ENCODE data around the gene SGCD. TPM values are rescaled to one million over a fixed set of nuclear protein-coding genes. Genes with fewer than 3 reads are reported as not detected.

SGCD gene
- total RNA-seq, 1 donor from 2014 or later, result 6.0 TPM

DNA sequence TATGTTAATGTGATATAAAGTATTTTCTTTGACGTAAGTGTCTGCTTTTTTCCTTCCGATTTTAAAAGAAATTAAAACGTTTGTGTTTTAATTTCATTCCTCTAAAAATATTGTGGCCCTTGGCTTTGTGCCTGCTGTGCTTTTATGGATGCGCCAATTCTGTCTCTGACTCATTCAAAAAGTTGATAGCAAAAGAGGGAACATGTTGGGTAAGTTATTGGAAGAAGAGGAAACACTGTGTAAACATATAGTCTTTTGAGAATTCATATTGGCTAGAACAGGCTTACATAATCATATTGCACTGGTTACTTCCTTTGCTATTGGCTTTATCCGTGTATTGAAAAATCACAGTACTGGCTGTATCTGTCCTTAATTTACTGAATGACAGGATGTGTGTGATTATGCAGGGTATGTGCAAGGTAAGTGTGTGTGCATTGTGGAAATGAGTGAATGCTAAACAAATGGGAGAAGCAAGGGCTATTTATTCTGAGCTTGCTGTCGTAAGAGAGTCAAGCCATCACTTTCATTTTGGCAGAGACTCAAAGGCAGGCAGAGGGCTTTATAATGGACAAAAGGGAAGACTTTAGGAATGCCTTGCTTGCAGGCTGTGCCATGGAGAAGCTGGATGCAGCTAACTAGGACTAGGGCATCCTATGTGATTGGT, 67.8 kb downstream of the SGCD start:
- intact Hi-C loops (cut with DNase I), result no loop called here
- Histone ChIP-seq H3K4me3 (no peak overlapping the region), H3K4me1 (peaks cover 4% of the 10 kb centered on the region), H3K36me3 (no peaks in the 10 kb centered on the region), H3K27ac (no peak overlapping the region), H3K9me3 (no peaks in the 10 kb centered on the region), H3K27me3 (ENCODE audit: low read depth) (no peaks in the 10 kb centered on the region)
- ATAC-seq (no peak), DNase-seq (no peak)
- TF ChIP-seq, protein P1, sequence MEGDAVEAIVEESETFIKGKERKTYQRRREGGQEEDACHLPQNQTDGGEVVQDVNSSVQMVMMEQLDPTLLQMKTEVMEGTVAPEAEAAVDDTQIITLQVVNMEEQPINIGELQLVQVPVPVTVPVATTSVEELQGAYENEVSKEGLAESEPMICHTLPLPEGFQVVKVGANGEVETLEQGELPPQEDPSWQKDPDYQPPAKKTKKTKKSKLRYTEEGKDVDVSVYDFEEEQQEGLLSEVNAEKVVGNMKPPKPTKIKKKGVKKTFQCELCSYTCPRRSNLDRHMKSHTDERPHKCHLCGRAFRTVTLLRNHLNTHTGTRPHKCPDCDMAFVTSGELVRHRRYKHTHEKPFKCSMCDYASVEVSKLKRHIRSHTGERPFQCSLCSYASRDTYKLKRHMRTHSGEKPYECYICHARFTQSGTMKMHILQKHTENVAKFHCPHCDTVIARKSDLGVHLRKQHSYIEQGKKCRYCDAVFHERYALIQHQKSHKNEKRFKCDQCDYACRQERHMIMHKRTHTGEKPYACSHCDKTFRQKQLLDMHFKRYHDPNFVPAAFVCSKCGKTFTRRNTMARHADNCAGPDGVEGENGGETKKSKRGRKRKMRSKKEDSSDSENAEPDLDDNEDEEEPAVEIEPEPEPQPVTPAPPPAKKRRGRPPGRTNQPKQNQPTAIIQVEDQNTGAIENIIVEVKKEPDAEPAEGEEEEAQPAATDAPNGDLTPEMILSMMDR (IDR thresholded peaks at IDR 0.05), result no peak

DNA sequence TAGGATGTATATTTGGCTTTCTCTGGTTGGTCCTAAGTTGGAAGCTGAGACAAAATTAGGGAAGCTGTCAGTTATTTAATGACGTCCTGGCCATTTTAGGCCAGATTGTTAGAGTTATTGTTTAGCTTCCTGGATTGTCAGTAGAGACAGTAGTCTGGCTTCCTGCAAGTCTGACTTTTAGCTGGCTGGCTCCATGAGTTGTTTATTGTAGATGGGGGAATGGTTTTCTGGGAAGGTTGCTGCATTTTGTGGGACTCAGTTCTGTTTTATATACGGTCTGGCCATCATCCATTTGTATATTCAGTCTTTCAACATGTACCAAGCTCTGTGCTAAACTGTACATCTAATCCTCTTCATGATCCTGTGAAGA, 68.3 kb downstream of the SGCD start:
- Histone ChIP-seq H3K27ac (no peak overlapping the region), H3K4me3 (no peak overlapping the region), H3K9me3 (no peaks in the 10 kb centered on the region), H3K27me3 (ENCODE audit: low read depth) (no peaks in the 10 kb centered on the region), H3K36me3 (no peaks in the 10 kb centered on the region), H3K4me1 (peaks cover 9% of the 10 kb centered on the region)
- ATAC-seq (no peak), DNase-seq (no peak)
- intact Hi-C loops (cut with DNase I), result no loop called here
- TF ChIP-seq, protein P1 (IDR thresholded peaks at IDR 0.05), result no peak

DNA sequence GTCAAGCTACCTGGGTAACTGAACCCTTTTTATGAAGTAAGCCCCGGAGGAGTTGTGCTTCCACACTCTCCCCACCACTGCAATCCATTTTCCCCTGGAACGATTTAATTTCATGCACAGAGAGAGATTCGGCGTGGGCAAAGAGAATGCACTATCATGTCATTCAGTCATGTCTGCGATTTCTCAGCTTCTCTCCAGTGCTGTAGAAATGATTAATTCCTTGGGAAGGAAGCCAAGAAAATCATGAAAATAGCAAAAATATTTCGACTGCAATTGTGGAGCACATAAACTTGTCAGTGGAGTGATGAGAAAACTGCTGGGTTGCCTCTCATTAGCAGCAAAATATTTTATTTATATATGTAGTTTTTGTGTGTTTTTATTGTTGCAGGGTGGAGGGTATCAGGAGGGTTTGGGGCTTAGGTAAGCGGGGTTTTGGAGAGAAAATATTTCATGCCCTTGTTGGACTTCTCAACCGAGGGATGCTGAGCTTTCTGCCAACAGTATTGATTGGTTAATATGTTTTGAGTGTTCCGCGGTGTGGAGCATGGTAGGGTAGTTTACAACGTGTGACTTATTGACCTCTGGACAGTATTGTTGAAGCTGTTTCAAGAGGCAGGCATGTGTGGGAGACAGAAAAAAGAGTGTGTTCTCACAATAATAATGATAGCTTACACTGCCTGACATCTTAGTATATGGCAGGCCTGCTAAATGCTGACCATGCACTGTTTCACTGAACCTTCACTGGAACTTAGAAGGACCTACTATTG, 69.3 kb downstream of the SGCD start:
- intact Hi-C loops (cut with DNase I), result no loop called here
- no peaks in the 10 kb centered on the region for H3K27me3 ChIP-seq (ENCODE audit: low read depth)
- H3K27ac ChIP-seq, result no peak overlapping the region
- TF ChIP-seq, protein P1 (IDR thresholded peaks at IDR 0.05), result no peak
- H3K36me3 ChIP-seq, result no peaks in the 10 kb centered on the region
- ATAC-seq (no peak), DNase-seq (no peak)
- no peak overlapping the region for H3K4me3 ChIP-seq
- peaks cover 9% of the 10 kb centered on the region for H3K4me1 ChIP-seq
- H3K9me3 ChIP-seq, result no peaks in the 10 kb centered on the region

DNA sequence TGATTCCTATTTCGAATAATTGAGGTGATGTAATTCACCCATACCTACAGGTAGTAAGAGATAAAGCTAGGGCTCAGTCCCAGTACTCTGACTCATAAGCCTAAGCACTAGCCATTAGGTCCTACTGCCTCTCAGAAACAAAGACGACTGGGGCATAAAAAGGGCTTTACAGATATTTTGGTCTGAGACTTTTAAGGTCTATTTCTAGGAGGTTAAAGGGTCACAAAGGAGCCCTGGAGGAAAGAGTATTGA, 69.8 kb downstream of the SGCD start:
- no peak overlapping the region for H3K4me3 ChIP-seq
- no peak overlapping the region for H3K27ac ChIP-seq
- no peaks in the 10 kb centered on the region for H3K36me3 ChIP-seq
- no peaks in the 10 kb centered on the region for H3K9me3 ChIP-seq
- DNase-seq (no peak), ATAC-seq (no peak)
- intact Hi-C loops (cut with DNase I), result no loop called here
- peaks cover 9% of the 10 kb centered on the region for H3K4me1 ChIP-seq
- TF ChIP-seq, protein P1 (IDR thresholded peaks at IDR 0.05), result no peak
- H3K27me3 ChIP-seq (ENCODE audit: low read depth), result no peaks in the 10 kb centered on the region

DNA sequence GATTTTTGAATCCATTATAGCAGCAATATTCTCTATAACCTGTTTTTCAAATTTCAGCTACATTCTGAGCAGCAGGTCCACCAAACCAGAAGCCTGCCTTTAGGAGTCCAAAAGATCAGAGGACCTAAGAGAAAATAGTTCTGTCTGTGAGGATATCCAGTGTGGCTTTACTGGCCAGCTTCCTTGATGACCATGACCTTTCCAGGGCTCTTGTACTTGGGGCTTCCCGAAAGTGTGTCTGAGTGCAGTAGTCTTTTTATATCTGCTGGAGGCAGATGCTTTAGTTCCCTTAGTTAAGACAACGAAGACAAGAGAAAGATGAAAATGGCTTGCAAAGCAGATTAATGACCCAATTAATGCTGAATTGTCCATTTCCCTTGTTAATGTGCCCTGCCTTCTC, 72.4 kb downstream of the SGCD start:
- ATAC-seq (no peak), DNase-seq (no peak)
- H3K9me3 ChIP-seq, result no peaks in the 10 kb centered on the region
- no peak overlapping the region for H3K4me3 ChIP-seq
- TF ChIP-seq, protein P1 (IDR thresholded peaks at IDR 0.05), result no peak
- H3K36me3 ChIP-seq, result no peaks in the 10 kb centered on the region
- H3K27me3 ChIP-seq (ENCODE audit: low read depth), result no peaks in the 10 kb centered on the region
- H3K27ac ChIP-seq, result no peak overlapping the region
- intact Hi-C loops (cut with DNase I), result no loop called here
- peaks cover 9% of the 10 kb centered on the region for H3K4me1 ChIP-seq
